Endothelial cell of umbilical vein (primary cell): ENCODE results near the gene SLC12A8.

Source experiments
- CTCF ChIP-seq, 2 donors: IDR thresholded peaks; 1 replicate in 1 of 2; 2 replicates in 1 of 2; pipeline ENCODE4 v1.5.1; 2011; ENCODE audit warnings: low read length in 2 of 2, mild to moderate bottlenecking in 2 of 2, moderate library complexity in 2 of 2, control low read depth in 1 of 2, inconsistent platforms in 1 of 2, low read depth in 1 of 2; ENCODE audit not compliant: insufficient read depth in 1 of 2; ENCODE audit errors: extremely low read depth in 1 of 2
- EZH2 ChIP-seq: IDR thresholded peaks from 2 replicates; pipeline ENCODE4 v1.6.1; 2012; ENCODE audit warnings: borderline replicate concordance, low read depth, mild to moderate bottlenecking, moderate library complexity, low read length, inconsistent platforms; ENCODE audit not compliant: severe bottlenecking
- FOS ChIP-seq: IDR thresholded peaks from 2 replicates; pipeline ENCODE4 v1.6.1; 2011; ENCODE audit warnings: mild to moderate bottlenecking, low read length, moderate library complexity, borderline replicate concordance; ENCODE audit not compliant: insufficient read depth
- GATA2 ChIP-seq: IDR thresholded peaks from 2 replicates; pipeline ENCODE4 v1.7.0; 2011; ENCODE audit warnings: low read depth, mild to moderate bottlenecking, moderate library complexity, mixed read lengths, low read length; ENCODE audit not compliant: insufficient read length, insufficient read depth
- JUN ChIP-seq: IDR thresholded peaks from 2 replicates; pipeline ENCODE4 v1.6.1; 2011; ENCODE audit warnings: borderline replicate concordance, low read depth; ENCODE audit not compliant: insufficient read length, insufficient read depth
- MYC ChIP-seq: IDR thresholded peaks from one replicate; pipeline ENCODE4 v1.6.1; 2011; ENCODE audit warnings: mild to moderate bottlenecking, low read depth, low read length
- POLR2A ChIP-seq: IDR thresholded peaks from 2 replicates; pipeline ENCODE4 v1.6.1; 2012; ENCODE audit warnings: low read depth, mild to moderate bottlenecking, control low read depth, low read length
- POLR2AphosphoS5 ChIP-seq: IDR thresholded peaks from 2 replicates; pipeline ENCODE4 v1.6.1; 2012; ENCODE audit warnings: low read depth, mild to moderate bottlenecking, control low read depth, low read length, moderate library complexity; ENCODE audit not compliant: insufficient read depth
- TF ChIP-seq, protein P1 (sequence below): IDR thresholded peaks from 2 replicates; pipeline ENCODE4 v1.6.1; 2011; ENCODE audit not compliant: insufficient read depth, insufficient read length

DNA sequence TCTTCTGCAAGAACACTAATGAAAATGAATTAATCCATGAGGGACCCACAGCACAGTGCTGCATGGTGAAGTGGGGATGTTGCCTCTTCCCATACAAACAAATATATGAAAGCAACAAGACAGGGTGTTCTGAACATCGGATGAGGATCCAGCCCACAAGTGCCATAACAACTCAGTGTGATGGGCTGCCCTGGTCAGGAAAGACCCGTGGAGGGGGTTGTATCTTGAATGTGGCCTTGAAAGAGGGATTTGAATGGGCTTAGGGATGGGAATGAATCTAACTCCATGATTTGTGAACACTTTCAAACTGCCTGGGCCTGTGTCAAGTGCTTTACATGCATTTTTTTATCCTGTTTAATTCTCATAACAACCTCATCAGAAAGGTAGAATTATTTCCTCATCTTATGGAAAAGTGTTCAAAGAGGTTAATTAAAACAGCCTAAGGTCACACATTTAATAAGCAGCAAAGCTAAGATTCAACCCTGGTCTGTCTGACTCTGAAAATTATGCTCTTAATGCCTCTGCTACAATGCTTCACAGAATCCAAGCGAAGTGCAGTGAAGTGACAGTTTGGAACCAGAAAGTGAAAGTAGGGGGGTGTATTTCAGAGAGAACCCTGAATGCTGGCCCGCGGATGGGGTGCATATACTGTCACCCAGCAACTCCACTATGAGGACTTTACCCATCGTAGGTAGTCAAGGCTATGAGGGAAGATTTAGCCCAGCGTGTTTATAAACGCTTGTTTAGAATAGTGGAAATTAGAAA is 91.1 kb downstream of the SLC12A8 start:
- TF ChIP-seq POLR2A (no peak), CTCF (IDR thresholded peaks at IDR 0.05; ENCODE audit: extremely low read depth in 1 of 2, insufficient read depth in 1 of 2, low read depth in 1 of 2, low read length in 2 of 2) (no peak), FOS (no peak), EZH2 (no peak), POLR2AphosphoS5 (no peak), GATA2 (no peak), JUN (no peak), MYC (no peak)
- TF ChIP-seq, protein P1, sequence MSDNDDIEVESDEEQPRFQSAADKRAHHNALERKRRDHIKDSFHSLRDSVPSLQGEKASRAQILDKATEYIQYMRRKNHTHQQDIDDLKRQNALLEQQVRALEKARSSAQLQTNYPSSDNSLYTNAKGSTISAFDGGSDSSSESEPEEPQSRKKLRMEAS: no peak
